Epithelial cell of prostate (primary cell): ENCODE data around the gene ELFN1.

Experiments
- DNase-seq: peaks from one replicate; pipeline ENCODE4 v3.0.0-alpha.2; 2011; ENCODE audit warnings: low read depth, low spot score
- H3K27ac ChIP-seq: fragments of 450-650 bp; 2 replicates; pipeline ENCODE4 v1.5.1; 2017; ENCODE audit warnings: mild to moderate bottlenecking

The ELFN1 gene

DNA sequence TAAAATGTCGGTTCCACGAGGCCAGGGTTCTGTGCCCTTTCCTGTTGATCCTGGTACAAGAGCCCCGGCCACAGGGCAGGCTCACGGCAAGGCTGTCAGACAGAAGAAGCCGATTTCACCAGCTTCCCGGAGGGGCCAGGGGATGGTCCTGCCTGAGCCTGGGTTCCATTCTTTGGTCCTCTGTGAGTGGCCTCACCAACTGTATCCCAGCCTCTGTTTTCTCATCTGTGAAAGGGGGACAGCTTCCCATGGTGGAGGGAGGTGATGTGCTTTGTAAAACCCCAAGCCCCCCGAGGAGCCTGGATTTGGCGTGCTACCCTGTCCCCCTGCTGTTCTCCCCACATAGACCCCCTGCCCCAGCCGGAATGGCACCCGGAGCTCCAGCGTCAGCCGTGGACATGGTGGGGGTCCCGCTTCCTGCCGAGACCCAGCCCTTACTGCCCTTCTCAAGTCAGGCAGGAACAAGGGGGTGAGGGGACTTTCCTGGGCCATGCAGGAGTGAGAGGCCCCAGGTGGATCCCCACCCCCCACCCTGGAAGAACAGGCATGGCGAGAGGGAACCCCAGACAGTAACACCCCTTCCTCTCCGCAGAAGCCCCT lies 28.3 kb upstream of the ELFN1 start:
- no peak for DNase-seq
- no peak overlapping the region for H3K27ac ChIP-seq

DNA sequence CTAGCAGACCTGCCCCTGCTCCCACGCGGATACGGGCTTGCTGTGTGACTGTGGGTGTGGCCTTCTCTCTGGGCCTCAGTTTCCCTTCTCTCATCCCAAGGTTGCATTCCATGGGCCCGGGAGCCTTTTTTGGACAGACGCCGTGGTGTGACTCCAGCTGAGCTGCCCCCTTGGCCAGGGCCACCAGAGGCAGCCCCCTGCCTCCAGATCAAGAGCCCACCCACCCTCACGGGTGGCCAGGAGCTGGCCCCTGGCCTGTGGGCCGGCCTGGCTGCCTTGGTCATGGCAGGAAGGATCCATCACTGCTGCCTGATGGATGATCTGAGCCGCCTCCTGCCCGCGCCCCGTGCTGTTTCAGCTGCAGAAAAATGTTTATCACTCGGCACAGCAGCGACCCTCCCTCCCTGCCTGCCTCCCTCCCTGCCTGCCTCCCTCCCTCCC lies 27.8 kb upstream of the ELFN1 start:
- DNase-seq, result no peak
- H3K27ac ChIP-seq, result no peak overlapping the region

DNA sequence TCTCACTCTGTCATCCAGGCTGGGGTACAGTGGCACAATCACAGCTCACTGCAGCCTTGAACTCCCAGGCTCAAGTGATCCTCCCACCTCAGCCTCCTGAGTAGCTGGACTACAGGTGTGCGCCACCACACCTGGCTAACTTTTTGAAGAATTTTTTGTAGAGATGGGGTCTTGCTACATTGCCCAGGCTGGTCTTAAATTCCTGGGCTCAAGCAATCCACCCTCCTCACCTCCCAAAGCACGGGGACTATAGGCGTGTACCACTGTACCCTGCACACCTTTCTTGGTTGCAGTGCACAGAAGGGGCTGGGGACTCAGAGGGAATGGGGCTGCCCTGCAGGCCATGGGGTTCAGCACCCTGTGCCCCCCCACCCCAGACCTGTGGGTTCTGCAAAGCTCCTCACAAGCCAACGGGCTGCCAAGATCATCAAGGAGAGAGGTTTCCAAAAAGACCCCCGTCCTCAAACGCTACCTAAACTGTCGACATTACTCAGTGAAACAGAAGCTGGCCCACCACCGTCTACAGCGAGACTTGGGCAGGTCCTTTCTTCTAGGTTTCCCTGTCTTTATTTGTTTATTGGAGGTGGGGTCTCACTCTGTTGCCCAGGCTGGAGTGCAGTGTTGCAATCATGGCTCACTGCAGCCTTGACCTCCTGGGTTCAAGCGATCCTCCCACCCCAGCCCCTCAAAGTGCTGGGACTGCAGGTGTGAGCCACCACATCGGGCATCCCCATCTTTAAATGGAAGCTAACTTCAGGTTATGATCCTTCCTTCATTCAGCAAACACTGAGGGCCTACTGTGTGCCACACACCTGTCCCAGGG lies 26.6 kb upstream of the ELFN1 start:
- DNase-seq, result no peak
- H3K27ac ChIP-seq, result no peak overlapping the region

DNA sequence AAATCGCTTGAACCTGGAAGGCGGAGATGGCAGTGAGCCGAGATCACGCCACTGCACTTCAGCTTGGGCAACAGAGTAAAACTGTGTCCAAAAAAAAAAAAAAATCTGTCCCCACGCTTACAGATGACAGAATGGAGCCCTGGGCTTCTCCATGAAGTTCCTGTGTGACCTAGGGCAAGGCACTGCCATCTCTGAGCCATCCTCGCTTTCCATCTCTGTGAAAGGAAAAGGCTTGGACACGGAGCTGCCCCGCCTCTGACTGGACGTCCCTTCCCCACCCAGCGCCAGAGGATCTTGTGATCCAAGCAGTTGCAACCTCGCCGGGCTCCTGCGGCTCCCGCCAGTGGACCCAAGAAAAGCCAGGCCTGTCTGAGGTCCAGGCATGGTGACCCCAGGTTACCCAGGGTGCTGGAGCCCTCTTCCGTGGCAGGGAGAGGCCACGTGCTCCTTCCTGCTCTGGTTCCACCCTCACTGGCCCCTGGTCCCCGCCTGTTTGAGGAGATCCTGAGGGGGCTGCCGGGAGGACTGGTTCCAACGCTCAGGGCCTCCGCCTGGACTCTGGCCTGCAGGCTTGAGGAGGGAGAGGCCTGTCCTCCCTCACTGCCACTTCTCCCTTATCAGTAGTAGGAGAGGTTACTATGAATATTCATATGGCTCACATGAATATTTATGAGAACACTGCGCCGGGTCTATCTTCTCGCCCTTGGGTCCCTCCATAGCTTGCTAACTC lies 25.6 kb upstream of the ELFN1 start:
- no peak for DNase-seq
- H3K27ac ChIP-seq, result no peak overlapping the region

DNA sequence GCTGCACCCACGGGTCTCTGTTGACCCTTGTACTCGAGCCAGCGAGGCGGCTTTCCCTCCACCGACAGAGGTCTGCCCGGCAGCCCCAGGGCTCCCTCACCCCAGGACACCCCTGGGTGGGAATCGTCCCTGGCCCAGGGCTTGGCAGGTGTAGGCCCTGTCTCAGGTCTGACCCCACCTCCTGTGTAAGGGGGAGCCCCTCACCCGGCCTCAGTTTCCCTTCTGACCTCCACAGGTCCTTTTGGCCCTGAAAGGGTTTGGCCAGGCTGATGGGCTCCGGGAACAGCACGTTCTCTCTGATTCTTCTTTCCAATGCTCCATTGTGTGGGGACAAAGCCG lies 25.0 kb upstream of the ELFN1 start:
- no peak overlapping the region for H3K27ac ChIP-seq
- no peak for DNase-seq

DNA sequence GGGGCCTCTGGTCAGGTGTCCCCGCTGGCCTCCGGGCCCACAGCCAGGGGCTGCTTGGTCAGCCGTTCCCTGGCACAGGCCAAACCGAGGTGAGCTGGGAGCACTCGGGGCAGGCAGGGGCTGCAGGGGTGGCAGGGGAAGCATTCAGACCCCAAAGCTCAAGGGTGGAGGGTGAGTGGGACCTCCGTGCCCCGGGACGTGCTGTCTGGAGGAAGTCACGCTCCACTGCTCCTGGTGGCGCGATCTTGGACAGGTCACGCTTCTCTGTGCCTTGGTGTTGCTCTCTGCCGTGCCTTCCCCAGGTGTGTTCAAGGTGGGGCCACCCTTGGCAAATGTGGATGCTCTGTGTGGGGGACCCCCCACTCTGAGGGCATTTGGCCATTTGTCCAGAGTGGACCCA lies 24.6 kb upstream of the ELFN1 start:
- no peak overlapping the region for H3K27ac ChIP-seq
- no peak for DNase-seq

DNA sequence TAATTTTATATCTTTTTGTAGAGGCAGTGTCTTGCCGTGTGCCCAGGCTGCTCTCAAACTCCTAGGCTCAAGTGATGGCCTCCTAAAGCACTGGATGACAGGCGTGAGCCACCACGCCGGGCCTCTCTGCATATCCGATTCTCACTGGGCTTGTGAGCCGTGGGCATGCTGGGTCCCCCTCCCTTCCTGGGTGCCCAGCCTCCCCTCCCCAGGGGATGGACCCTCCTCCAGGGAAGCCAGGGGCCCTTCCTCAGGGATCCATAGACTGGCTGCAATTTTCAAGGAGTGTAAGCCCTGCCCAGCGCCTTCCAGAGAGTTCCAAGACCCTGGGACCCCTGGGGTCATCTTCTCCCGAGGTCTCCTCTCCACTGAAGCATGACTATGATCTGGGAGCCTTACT lies 23.7 kb upstream of the ELFN1 start:
- no peak overlapping the region for H3K27ac ChIP-seq
- no peak for DNase-seq

DNA sequence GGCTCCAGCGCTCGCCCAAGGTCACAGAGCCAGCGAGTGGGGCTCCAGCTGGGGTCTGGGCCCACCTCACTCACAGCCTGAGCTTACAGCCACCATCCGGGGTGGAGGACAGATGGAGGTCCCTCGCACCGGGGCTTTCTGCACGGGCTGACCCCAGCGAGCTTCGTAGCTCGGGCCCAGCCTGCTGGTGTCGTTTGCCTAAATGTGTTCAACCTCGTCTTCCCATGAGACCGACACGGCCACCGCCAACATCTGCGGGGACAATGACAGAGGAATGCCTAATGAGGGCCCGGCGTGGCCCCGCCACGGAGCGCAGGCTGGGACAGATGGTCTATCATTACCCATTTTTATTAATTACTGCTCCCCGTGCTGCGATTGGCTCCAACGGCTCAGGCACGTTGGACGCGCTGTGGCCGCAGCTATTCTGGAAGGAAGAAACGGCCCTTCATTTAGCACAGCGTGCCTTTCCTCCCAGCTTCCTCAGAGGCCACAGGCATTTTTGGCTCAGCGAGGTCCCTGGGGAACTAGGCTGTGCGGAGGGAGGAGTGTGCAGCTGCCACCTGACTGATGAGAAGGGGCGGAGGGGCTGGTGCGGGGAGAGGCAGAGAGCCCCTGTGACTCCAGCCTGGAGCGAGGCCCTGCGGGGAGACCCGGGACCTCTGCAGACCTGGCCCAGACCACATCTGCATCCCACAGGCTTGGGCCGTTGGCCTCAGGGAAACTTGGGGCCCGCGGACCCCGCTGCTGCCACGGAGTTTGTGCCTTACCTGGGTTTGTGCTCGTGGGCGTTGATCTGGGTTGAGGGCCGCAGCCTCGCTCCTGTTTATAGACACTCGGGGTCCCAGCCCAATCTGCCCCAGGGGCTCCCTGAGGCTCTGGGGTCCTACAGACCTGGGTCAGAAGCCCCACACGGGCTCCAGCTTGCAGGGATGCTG lies 22.9 kb upstream of the ELFN1 start:
- no peak for DNase-seq
- no peak overlapping the region for H3K27ac ChIP-seq

DNA sequence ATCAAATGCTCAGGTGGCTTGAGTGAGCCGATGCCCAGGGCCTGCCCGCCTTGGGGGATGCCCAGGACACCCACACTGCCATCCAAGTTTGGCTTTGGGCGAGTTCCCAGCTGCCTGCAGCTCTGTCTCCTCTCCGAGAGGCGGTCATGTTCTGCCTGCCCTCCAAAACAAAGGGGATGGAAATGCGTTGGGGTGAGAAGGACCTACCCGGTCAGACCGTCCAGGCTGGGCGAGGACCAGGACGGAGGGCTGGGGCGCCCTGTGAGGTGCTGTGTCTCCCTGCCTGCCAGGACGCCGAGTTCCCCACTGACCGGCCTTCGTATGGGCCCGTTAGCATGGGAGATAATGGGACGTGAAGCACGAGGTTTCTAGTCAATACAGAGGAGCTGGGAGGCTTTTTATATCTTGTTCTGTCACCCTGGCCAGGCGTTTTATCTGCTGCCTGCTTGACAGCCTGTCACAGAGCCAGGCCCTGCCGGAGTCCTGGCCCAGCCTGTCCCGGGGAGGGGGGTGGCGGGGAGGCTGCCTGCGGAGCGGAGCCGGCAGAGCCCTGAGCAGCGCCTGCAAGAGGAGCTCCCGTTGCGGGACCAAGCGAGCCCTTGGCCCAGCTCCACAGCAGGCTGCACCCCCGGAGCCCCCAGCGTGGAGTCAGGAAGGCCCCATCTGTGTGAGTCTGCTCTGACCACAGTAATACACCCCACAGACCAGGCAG lies 22.0 kb upstream of the ELFN1 start:
- no peak overlapping the region for H3K27ac ChIP-seq
- DNase-seq, result no peak

DNA sequence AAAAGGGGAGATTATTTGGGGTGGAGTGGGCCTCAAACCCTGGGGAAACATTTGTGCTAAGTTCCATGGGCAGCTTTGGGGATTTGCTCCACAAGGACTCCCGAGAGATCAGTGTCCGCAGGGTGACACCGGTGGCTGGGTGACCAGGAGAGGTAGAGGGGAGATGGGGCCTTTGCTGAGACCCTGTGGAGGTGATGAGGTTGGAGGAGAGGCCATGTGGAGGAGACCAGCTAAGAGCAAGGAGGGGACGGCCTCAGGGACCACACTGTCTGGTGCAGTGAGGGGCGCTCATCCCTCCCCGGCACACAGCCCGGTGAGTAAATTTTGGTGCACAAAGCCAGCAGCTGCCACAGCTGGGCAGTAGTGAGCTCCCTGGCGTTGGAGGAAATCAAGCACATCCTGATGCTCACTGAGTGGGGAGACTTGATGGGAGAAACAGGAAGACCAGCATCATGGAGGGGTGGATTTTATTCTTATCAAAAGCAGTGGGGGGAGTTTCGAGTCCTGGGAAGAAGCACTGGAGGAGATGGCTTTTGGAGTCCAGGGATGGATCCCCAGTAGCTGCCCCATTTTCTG lies 20.2 kb upstream of the ELFN1 start:
- H3K27ac ChIP-seq, result no peak overlapping the region
- no peak for DNase-seq

DNA sequence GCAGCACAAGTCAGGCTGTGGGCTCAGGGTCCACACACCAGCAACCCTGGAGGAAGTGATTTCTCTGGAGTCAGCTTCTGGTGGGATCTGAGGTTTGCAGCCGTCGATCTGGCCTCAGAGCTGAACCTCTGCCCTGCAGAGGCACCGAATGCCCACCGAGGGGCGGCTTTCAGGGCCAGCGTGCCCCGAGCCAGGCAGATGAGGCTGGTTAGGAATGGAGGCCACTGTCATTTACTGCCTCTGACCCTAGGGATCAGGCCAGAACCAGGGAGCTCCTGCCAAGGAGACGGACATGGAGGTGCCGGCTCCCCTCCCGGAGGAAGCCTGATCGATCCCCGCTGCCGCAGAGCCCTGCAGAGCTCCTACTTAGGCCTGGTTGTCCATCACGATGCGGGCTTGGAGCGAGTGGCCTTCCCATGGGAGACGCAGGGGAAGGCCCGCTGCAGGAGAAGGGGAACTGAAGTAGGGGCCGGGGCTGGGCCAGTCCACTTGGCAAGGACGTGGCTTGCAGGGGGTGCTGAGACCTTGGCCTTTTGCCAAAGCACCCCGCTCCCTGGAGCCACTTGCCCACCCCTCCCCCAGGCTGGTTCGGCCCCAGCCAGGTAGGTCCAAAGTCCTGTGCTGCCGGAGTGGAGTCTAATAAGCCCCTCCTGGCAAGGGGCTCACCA lies 19.6 kb upstream of the ELFN1 start:
- no peak for DNase-seq
- H3K27ac ChIP-seq, result no peak overlapping the region

DNA sequence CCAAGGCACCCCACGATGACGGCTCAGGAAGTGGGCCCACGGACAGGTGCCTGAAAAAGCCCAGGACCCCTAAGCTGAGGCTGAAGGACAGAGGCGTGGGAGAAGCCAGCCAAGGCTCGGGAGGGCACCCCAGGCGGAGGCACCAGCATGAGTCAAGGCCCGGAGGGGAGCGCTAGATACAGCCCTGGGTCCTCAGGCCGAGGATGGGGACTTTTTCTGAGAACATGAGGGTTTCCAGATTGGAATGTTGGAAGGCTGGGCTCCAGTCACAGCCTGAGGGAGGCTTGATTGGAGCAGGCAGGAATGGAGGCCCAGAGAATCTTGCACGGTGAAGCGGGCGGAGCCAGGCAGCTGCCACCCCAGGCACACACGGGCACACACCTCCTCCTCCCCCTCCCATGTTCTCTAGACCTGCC lies 19.0 kb upstream of the ELFN1 start:
- no peak for DNase-seq
- no peak overlapping the region for H3K27ac ChIP-seq

DNA sequence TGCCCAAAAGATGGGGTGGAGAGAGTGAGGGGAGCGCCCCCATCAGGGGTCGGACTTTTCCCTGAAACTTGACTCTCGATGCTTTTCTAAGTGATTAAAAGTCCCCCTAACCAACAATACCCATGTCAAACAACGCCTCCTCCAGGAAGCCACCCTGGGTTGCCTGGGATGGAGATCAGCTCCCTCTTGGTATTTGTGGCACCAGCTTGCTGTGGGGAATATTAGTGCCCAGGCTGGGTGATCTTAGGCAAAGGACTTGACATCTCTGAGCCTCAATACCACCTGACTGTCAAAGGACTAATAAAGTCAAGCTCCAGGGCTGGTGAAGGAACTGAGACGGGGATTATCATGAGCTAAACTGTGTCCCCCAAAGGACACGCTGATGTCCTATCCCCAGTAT lies 18.2 kb upstream of the ELFN1 start:
- H3K27ac ChIP-seq, result no peak overlapping the region
- no peak for DNase-seq

DNA sequence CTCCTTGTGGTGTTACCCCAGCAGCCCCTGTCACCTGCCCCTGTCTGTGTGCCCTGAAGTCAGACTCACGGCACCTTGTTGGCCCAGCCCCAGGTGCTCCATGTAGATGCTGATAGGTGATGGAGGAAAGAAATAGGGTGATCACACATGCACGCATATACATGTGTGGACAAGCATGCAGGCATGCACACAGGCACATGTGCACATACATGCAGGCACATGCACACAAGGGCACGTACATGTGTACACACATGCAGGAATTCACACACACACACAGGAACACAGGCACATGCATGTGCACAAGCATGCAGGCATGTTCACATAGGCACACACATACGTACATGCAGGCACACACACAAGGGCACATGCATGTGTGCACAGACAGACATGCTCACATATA lies 16.6 kb upstream of the ELFN1 start:
- no peak overlapping the region for H3K27ac ChIP-seq
- DNase-seq, result no peak

DNA sequence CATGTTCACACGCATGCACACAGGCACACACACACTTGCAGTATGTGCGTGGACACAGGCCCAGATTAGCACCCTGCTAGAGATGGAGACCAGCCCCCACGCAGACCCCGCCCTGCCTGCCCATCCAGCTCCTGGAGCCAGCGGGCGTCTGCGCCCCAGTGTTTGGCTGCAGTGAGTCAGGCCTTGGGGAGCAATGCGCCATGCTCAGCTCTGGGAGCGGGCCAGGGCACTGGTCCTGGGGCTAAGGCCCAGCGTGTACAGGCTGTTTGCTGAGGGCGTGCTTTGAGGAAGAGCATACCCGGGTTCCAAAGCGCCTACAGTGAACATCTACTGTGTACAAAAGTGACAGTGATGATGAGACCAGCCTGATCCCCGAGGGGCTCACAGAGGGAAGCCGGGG lies 16.0 kb upstream of the ELFN1 start:
- no peak overlapping the region for H3K27ac ChIP-seq
- no peak for DNase-seq

DNA sequence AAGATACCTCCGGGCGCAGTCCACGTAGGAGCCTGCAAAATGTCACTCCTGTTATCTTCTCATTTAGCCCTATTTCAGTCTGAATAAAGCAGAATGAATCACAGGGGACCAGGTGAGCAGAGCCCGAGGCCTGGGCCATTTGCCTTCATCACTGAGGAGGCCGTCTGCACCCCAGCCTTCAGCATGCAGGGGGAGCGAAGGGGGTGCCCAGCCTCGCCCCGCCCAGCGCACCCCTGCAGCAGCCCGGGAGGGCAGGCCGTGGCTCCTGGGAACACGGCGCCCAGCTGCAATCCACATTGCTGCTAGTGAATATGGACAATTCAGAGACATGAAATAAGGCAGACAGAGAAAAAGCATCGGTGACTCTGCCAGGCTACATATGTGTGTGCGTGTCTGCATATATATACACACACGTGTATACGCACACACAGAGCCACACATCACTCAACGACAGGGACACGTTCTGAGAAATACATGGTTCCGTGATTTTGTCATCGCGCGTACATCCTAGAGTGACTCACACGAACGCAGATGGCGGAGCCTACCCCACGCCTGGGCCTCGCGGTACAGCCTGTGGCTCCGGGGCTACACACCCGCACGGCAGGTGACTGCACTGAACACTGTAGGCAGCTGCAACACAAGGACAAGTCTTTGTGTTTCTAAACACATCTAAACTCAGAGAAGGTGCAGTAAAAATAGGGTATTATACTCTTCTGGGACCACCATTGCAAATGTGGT lies 15.2 kb upstream of the ELFN1 start:
- H3K27ac ChIP-seq, result no peak overlapping the region
- no peak for DNase-seq

DNA sequence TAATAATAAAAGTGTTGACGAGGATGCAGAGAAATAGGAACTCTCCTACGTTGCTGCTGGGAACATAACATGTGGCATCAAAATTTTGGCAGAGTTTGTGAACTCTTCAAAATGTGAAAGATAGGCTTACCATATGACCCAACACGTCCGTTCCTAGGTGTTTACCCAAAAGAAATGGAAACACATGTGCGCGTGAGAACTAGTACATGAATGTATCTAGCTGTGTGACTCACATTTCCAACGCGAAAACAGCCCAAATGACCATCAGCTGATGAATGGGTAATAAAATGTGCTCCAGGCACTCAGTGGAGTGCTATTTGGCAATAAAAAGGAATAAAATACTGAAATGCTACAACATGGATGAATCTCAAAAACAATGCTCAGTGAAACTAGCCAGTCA lies 10.4 kb upstream of the ELFN1 start:
- H3K27ac ChIP-seq, result no peak overlapping the region
- peak; percentile 40 for DNase-seq

DNA sequence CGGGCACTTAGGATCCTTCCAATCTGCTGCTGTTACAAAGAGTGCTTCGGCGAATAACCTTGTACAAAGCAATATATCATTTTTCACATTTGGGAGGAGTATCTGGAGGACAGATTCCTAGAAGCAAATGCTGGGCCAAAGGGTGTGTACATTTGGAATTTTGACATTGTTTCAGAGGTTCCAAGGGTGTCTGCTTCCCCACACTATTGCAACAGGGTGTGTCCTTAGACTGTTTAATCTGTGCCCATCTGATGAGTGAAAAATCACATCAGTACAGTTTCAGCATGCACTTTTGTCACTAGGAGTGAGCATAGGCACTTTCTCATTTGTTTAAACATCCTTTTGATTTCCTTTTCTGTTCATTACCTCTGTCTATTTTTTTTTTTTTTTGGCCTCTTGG lies 8.6 kb upstream of the ELFN1 start:
- H3K27ac ChIP-seq, result no peak overlapping the region
- DNase-seq, result no peak
